GM12891 (cell line): Measurements from ENCODE around the gene AGBL1.

Experiments used
- DNase-seq: peaks from one replicate; pipeline ENCODE4 v3.0.0; 2011; ENCODE audit warnings: low spot score; ENCODE audit not compliant: insufficient read length
- FAIRE-seq: peaks from 2 replicates; lab custom pipeline; 2011; peaks lifted over from hg19 to GRCh38; lab: Jason Lieb, UNC
- PAX5 ChIP-seq: IDR thresholded peaks from 2 replicates; pipeline ENCODE4 v1.6.1; 2011; ENCODE audit warnings: low read length, moderate library complexity, mild to moderate bottlenecking; ENCODE audit not compliant: insufficient read depth, severe bottlenecking
- POLR2A ChIP-seq: IDR thresholded peaks from 2 replicates; pipeline ENCODE4 v1.6.1; 2011; ENCODE audit warnings: low read depth, low read length, control low read depth
- POLR2AphosphoS5 ChIP-seq: IDR thresholded peaks from 2 replicates; pipeline ENCODE4 v1.6.1; 2011; ENCODE audit warnings: low read depth, low read length, control low read depth
- POU2F2 ChIP-seq: IDR thresholded peaks from 2 replicates; pipeline ENCODE4 v1.6.1; 2011; ENCODE audit warnings: low read depth, mild to moderate bottlenecking, control low read depth, low read length, moderate library complexity
- SPI1 ChIP-seq: IDR thresholded peaks from 2 replicates; pipeline ENCODE4 v1.6.1; 2011; ENCODE audit warnings: low read depth, low read length, control low read depth
- TAF1 ChIP-seq: IDR thresholded peaks from 2 replicates; pipeline ENCODE4 v1.6.1; 2011; ENCODE audit warnings: low read depth, low read length, control low read depth

AGBL1 gene

DNA sequence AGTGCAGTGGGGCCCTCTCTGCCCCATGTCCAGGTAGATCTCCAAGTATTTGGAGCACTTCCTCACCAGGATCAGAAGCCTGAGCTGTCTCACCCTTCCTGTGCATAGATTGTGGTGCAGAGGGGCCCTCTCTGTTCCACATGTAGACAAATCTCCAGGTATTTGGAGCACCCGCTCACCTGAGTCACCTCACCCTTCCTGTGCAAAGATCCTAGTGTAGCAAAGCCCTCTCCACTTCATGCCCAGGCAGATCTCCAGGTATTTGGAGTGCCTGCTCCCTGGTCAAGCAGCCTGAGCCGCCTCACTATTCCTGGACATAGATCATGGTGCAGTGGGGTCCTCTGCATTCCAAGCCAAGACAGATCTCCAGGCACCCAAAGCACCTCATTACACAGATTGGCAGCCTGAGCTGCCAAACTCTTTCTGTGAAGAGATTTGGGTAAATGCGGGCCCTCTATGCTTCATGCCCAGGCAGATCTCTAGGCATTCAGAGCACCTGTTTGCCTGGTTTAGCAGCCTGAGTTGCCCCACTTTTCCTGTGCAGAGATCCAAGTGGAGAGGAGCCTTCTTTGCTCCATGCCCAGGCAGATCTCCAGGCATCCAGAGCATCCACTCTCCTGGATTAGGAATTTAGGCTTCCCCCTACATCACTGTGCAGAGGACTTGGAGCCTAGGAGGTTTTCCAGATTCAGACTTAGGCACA, 249.8 kb downstream of the AGBL1 start:
- FAIRE-seq (no peak), DNase-seq (no peak)
- no peak for TF ChIP-seq POLR2A
- TF ChIP-seq POLR2AphosphoS5: no peak
- no peak for TF ChIP-seq POU2F2
- no peak for TF ChIP-seq PAX5
- TF ChIP-seq SPI1: no peak
- no peak for TF ChIP-seq TAF1

- FAIRE-seq: no peak
- TF ChIP-seq SPI1 (no peak), POLR2A (no peak), POU2F2 (no peak), PAX5 (no peak), POLR2AphosphoS5 (no peak), TAF1 (no peak)
These were observed 254.1 kb downstream of the AGBL1 start for GRCh38 chr15:86333819-86334218.

GRCh38 chr15:86336051-86336788, 256.5 kb downstream of the AGBL1 start:
- no peak for DNase-seq
- FAIRE-seq: no peak

More at GRCh38 chr15:86333819-86334218, 254.1 kb downstream of the AGBL1 start:
- DNase-seq: no peak

DNA sequence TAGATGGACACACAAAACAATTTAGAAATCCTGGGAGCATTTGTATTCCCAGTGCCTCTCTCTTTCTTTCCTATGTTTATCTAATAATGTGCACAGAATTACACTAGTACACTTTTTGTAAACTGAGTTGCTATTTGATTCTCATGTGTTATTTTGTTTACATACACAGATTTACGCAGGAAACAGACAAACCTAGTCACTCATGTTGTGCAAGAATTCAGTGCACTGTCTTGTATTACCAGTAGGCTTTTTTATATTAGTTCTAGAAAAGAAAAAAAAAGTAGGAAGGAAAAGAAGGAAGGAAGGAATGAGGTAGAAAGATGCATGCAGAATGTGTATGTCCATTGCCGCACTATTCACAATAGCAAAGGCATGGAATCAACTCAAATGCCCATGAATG, 257.4 kb downstream of the AGBL1 start:
- DNase-seq (no peak), FAIRE-seq (no peak)
- no peak for TF ChIP-seq PAX5

More at GRCh38 chr15:86336051-86336788, 256.5 kb downstream of the AGBL1 start:
- TF ChIP-seq TAF1 (no peak), POLR2A (no peak), PAX5 (no peak), POU2F2 (no peak), SPI1 (no peak), POLR2AphosphoS5 (no peak)

DNA sequence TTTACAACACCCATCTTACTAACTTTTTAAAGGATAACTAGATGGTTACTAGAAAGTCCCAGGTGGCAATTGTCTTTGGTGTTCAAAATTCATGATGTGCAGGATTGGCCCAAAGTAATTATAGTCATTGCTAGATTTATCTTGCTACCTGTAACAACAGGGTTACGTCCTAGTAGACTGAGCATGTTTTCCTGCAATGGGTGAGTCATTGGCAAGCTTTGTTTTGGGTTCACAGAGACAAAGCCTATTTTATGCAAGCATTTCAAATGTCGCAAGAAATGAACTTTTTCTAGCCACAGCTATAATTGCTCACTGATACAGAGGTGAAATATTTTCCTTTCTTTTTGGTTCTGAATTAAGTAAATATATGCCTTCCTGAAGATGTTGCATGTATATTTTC, 267.6 kb downstream of the AGBL1 start:
- no peak for FAIRE-seq
- TF ChIP-seq TAF1: no peak
- TF ChIP-seq POLR2A: no peak
- TF ChIP-seq PAX5: no peak
- TF ChIP-seq SPI1: no peak
- TF ChIP-seq POLR2AphosphoS5: no peak
- TF ChIP-seq POU2F2: no peak

GRCh38 chr15:86349565-86349964, 269.9 kb downstream of the AGBL1 start:
- DNase-seq (no peak), FAIRE-seq (no peak)
- TF ChIP-seq PAX5: no peak
- TF ChIP-seq POU2F2: no peak
- TF ChIP-seq POLR2A: no peak
- no peak for TF ChIP-seq POLR2AphosphoS5
- no peak for TF ChIP-seq SPI1
- TF ChIP-seq TAF1: no peak

More for the DNA sequence above, 267.6 kb downstream of the AGBL1 start:
- DNase-seq: no peak

DNA sequence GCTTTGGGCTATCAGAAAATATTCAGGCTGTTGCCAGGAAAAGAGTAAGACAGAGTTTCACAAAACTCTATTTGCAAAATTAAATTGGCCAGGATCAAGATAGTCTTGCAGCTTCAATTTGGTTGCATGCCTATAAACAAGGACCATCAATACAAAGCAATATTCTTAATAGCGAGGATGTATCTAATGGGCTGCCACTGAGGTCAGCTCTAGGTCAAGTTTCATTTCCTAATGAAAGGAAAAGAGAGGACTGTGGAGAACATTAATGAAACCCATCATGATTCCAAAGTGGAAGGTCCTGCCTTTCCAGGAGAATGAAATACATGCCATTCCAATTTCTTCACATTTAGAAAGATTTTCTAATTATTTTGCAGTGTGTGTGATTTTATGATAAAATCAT, 273.5 kb downstream of the AGBL1 start:
- DNase-seq (no peak), FAIRE-seq (no peak)
- TF ChIP-seq TAF1: no peak
- TF ChIP-seq POLR2A: no peak
- no peak for TF ChIP-seq SPI1
- TF ChIP-seq PAX5: no peak
- TF ChIP-seq POU2F2: no peak
- no peak for TF ChIP-seq POLR2AphosphoS5

- DNase-seq: no peak
- FAIRE-seq: no peak
- TF ChIP-seq PAX5 (no peak), POU2F2 (no peak), POLR2AphosphoS5 (no peak), SPI1 (no peak), TAF1 (no peak), POLR2A (no peak)
These were observed 275.7 kb downstream of the AGBL1 start for GRCh38 chr15:86355361-86355760.

DNA sequence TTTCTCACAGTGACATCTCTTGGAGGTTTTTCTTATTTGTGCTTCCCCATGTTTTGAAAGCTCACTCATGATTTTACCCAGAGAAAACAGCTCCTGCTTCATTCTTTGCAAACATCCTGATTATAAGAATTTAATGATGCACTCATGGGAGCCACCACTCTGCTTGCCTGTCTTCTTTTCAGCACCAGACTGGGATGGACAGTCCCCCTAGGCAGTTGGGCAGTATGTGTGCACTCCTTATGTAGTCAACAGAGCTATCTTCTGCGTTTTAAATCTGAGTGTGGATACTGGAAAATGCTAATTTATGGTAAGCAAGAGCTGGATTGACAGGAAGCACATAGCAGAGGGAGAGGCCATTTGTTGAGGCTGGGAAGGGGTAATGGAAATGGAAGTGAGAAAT, 276.1 kb downstream of the AGBL1 start:
- DNase-seq (no peak), FAIRE-seq (no peak)
- TF ChIP-seq POU2F2 (no peak), TAF1 (no peak), POLR2AphosphoS5 (no peak), POLR2A (no peak)

- FAIRE-seq: no peak
These were observed 282.9 kb downstream of the AGBL1 start for GRCh38 chr15:86362555-86362954.

More at GRCh38 chr15:86362555-86362954, 282.9 kb downstream of the AGBL1 start:
- DNase-seq: no peak
- TF ChIP-seq POLR2AphosphoS5 (no peak), POLR2A (no peak), PAX5 (no peak), TAF1 (no peak), POU2F2 (no peak), SPI1 (no peak)
